Gastroesophageal sphincter (tissue), 3 donors: Measurements from ENCODE around the gene SDHA.
"Not testable (repeated sequence)": the region's sequence is repeated elsewhere in the genome, so short reads cannot be mapped to it uniquely, and the experiment has no call there.

Source experiments
- EP300 ChIP-seq: sonication (generic); formaldehyde crosslinking; IDR thresholded peaks from one replicate; pipeline ENCODE4 v1.6.1; 2017; ENCODE audit warnings: antibody characterized with exemption, mild to moderate bottlenecking
- POLR2AphosphoS5 ChIP-seq: sonication (generic); formaldehyde crosslinking; IDR thresholded peaks from one replicate; pipeline ENCODE4 v1.6.1; 2017; ENCODE audit warnings: antibody characterized with exemption
- TF ChIP-seq, protein P1 (sequence below), 4 experiments: fragments of 200-600 bp in 2 of 4; fragments of 450-650 bp in 2 of 4; sonication (generic) in 1 of 4; IDR thresholded peaks; one replicate each; pipeline ENCODE4 v1.5.1; 2017 to 2019; ENCODE audit warnings: antibody characterized with exemption in 4 of 4, mild to moderate bottlenecking in 2 of 4, moderate library complexity in 2 of 4

DNA sequence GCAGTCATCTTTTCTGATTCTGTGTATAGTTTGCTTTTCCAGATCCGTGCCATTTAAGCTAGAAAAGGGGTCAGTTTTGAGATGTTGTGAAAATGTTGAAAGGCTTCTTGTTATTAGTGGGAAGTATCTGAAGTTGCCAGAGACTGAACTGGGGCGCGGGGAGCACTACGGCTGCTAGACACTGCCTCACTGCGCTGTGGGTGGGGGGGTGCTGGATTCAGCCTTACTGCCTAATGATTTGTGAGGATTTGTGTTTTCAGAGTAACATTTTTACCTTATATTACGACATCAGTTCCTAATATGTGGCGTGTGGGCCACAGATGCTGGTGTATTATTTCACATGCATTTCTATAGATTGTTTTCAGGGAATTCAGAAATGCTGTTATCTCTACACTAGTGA, 55.4 kb downstream of the SDHA start:
- TF ChIP-seq, protein P1, sequence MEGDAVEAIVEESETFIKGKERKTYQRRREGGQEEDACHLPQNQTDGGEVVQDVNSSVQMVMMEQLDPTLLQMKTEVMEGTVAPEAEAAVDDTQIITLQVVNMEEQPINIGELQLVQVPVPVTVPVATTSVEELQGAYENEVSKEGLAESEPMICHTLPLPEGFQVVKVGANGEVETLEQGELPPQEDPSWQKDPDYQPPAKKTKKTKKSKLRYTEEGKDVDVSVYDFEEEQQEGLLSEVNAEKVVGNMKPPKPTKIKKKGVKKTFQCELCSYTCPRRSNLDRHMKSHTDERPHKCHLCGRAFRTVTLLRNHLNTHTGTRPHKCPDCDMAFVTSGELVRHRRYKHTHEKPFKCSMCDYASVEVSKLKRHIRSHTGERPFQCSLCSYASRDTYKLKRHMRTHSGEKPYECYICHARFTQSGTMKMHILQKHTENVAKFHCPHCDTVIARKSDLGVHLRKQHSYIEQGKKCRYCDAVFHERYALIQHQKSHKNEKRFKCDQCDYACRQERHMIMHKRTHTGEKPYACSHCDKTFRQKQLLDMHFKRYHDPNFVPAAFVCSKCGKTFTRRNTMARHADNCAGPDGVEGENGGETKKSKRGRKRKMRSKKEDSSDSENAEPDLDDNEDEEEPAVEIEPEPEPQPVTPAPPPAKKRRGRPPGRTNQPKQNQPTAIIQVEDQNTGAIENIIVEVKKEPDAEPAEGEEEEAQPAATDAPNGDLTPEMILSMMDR (IDR thresholded peaks at IDR 0.05), result not testable (repeated sequence)
- not testable (repeated sequence) for TF ChIP-seq EP300, POLR2AphosphoS5
